Measurements from ENCODE around the gene CACTIN.
"Not testable (repeated sequence)": the region's sequence is repeated elsewhere in the genome, so short reads cannot be mapped to it uniquely, and the experiment has no call there.

The CACTIN gene

GRCh38 chr19:3645726-3646125, 19.1 kb upstream of the CACTIN start:
- DNase-seq, result no peak

DNA sequence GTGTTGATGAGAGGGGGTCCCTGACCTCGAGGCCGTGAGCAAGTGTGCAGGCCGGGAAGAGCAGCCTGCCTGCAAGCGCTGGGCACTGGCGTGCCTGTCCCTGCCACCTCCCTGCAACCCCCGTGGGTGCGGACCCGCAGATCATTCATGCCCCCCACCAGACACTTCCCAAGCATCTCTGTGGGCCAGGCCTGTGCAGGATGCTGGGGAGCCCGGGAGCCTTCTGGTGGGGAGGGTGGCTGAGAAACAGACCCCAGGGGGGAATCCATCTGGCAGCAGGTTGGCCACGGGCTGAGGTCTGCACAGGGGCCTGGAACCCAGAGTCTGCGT, 18.4 kb upstream of the CACTIN start:
- DNase-seq, result no peak

DNA sequence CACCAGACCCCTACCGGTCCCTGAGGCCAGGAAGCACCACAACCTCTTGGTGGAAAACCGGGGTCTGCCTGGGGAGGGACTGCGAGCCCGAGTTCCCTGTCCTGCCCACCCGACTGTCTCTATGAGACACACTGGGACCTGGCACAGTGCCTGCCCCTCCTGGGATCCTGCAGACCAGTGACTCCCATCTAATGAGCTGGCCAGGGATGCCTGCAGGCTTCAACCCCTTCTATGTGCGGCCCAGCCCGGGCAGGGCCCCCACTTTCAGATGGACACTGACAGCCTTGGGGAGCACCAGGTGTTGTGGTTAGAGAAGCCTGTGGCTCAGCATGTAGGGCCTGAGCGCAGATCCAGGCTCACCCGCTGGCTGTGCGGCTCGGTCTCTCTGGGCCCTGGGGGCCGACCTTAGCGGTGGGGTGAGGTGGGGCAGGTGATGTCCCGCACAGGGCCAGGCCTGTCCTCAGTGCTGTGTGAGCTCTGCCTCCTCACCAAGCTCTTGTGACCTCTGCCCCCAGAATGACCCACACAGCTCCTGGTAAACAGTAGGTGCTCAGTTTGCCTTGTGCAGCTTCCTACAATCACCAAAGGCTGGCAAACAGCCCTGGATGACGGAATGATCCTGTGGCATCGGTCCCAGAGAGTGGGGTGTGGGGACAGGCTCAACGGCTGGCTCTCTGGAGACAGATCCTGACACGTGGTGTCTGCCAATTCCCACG, 17.9 kb upstream of the CACTIN start:
- DNase-seq, result no peak

GRCh38 chr19:3643674-3644313, 17.2 kb upstream of the CACTIN start:
- no peak for DNase-seq

DNA sequence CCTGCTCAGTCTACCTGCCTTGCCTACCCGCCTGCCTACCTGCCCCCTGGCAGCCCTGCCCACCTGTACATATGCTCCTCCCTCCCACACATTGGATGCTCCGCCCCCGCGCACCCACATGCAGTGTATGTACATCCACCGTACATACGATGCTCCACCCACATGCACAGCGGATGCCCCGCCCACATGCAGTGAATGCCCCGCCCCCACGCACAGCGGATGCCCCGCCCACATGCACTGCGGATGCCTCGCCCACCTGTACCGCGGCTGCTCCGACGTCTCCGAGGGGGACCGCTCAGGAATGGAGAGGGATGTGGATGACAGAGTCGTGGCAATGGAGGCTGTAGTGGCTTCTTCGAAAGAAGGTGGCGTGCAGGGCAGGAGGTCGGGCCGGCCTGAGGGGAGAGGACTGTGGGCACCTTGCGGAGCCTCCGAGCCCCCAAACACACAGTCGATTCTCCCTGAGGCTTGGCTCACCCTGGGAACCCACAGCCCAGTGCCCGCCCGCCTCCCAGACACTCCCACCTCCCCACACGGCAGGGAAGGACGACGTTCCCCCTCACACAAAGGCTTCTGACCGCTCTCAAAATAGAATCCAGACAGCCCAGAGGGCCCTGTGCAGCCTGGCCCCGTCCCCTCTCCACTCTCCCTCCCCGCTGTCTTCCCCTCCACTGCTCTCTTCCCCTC, 16.5 kb upstream of the CACTIN start:
- DNase-seq, result no peak

- DNase-seq, result no peak
Measured at GRCh38 chr19:3642296-3642695, 15.7 kb upstream of the CACTIN start.

DNA sequence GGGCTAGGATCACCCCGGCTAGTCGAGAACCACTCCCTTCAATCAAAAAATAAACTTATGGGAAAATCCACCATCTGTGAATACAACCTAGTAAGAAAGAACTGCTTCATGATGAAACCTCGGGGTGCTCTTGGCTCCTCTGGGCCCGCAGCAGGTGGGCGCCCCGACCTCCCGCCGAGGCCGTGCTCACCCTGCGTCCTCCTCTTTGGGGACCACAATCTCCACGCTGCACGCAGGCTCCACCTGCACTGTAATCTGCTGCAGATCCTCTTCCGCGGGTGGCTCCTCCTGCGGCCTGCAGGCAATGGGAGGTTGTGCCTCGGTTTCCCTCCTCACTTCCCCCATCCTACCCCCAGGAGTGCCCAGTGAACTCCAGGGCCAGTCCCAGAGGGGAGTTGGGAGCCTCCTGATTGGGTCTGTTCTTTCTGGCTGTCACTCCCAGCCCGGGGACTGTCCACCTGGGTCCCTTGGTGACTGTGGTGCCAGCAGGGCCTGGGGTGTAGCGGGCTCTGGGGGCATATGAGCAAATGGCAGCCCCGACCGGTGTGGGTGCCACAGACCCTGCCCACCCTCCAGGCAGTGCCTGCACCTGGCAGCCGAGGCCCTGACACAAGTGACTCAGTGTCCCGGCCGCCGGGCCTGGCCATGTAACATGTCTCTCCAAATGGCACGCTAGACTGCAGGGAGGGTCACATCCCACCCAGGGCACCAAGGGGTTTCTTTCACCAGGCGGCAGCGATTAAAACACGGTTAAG, 15.1 kb upstream of the CACTIN start:
- DNase-seq, result no peak

GRCh38 chr19:3639479-3639878, 12.9 kb upstream of the CACTIN start:
- no peak for DNase-seq

DNA sequence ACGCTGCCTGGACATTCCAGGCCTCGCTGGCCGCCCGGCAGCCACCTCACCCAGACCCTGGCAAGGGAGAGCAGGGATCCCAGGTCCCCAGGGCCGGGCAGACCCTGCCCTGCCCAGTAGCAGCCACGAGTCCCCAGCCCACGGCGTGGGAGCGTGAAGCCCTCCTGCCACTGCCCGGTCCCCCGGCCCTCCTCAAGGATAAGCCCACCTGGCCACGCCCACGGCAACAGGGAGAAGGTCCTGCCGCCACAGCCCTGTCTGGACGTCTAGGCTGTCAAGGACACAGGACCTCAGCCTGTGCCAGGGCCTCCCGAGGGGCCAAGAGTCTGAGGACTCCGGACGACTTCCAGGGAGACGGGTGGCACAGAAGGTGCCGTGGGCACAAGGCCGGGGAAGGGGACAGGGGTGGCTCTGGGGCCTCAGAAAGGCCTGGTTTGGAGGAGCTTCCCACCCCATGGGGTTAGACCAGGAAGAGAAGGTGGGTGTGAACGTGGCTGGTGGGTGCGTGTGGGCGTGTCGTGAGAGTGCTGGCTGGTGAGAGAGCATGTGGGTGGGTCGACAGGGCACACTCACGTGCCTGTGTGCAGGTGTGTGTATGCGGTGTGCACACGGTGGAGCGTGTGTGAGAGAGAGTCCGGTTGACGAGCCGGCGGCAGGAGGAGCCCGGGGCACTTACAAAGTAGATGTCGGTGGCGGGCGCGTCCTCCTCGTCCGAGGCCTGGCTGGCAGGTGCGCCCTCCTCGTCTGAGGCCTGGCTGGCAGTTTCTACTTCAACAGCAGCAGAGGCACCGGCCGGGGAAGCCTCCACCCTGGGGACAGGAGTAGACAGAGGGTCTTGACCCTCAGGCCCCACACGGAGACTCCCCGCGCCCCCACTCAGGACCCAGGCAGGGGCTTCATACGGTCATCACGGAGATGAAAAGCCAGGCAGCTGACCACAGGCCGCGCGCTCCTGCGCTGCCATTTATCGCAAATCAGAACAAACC, 11.9 kb upstream of the CACTIN start:
- DNase-seq, result no peak

- DNase-seq, result no peak
Measured at GRCh38 chr19:3637621-3638020, 11.0 kb upstream of the CACTIN start.

DNA sequence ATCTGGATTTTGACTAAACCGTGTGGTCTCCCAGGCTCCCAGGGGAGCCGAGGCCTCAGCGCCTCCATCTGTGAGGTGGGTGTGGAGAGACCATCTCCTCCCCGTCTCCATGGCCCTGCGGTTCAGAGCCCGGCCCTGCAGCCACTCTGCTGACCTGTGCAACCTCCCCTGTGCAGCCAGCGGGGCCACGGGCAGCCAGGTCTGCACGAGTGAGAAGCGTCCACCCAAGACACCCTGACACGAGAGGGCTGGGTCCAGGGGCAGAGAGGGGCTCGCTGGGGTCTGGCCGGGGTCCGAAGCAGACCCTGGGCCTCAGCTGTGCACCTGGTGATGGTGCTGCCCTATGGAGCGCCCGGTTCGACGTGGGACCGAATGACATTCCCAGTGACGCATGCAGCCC, 10.4 kb upstream of the CACTIN start:
- no peak for DNase-seq

- DNase-seq, result no peak
Measured at GRCh38 chr19:3636506-3636905, 9.9 kb upstream of the CACTIN start.

GRCh38 chr19:3634496-3635045, 8.0 kb upstream of the CACTIN start:
- DNase-seq, result no peak

GRCh38 chr19:3633559-3633988, 7.0 kb upstream of the CACTIN start:
- no peak for DNase-seq

DNA sequence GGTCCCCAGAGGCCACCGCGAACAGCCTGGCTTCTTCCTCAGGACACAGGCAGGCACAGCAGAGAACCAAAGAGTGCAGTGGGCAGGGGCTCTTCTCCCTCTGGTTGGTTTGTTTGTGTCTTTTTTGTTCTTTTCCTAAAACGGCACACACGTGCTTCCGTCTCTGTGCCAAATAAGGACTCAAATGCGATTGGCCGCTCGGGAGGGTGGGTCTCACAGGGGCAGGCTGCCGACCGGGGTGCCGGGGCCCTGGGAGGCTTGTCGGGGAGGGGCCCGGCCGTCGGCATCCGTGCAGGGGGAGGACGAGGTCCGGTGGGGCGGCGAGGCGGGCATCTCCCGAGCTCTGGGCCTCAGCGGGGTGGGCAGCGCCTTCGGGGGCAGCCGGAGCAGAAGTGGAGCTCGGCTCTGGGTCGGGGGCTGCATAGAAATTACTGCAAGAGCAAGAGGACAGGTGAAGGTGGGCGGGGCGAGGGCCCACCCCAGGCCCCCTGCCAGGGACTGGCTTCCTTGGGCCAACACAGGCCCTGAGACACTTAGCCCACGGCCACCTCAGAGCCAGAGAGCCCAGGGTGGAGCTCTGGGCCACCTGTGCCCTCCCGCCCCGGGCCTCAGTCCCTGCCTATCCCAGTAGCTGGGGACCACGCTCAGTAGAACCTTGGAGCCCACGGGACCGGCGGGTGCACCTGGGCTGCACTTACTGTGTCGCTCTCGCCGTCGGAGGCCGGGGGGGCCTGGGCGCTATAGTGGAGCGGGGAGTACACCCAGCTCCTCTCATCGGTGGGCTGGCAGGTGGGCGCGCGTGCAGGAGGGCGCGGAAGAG, 6.4 kb upstream of the CACTIN start:
- no peak for DNase-seq

DNA sequence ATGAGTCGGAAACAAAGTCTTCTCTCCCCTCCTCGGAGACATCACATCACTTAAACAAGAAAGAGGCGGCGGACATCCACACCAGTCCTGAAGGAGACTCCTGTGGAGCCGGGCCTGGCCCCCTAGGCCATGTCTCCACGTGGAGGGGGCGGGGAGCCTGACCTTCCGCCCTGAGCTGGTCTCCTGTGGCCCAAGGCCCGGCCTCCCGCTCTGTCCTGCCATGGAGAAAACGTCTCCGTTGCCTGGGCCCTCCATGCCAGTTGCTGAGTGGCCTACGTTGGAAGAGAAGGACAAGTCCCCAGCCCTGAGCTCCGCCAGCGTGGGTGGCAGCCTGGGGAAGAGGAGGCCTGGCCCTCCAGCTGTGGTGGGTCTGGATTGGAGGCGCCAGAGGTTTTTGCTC, 5.5 kb upstream of the CACTIN start:
- no peak for DNase-seq

- DNase-seq, result no peak
Measured at GRCh38 chr19:3631053-3631861, 4.7 kb upstream of the CACTIN start.

DNA sequence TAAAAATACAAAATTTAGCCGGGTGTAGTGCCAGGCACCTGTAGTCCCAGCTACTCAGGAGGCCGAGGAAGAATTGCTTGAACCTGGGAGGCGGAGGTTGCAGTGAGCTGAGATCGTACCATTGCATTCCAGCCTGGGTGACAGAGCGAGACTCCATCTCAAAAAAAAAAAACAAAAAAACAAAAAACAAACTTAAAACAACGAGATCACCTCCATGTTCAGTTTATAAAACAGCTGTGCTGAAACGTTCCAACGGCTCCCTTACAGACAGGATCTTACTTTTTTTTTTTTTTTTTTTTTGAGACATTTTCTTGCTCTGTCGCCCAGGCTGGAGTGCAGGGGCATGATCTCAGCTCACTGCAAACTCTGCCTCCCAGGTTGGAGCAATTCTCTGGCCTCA, 2.2 kb upstream of the CACTIN start:
- not testable (repeated sequence) for DNase-seq

GRCh38 chr19:3627351-3627723, 747 bp upstream of the CACTIN start:
- no peak for DNase-seq

DNA sequence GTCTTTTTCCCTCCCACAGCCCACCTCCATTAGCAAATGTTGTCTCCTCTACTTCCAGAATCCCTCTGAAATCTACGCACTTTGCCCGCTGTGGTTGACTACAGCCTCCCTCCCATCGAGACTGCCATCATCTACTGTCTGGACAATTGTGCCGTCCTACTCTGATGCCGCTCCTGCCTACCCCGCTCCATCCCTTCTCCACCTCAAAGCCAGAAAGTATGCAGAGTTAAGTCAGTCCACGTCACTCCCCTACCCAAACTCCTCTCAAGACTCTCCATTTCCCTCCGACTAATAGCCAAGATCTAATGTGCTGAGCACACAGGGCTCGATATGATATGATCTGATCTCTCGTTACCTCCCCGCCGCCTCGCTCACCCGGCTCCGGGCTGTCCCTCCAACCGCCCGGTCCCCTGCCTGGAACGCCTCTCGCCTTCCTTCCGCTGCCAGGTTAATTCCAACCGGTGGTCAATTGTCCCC, 556 bp downstream of the CACTIN start:
- no peak for DNase-seq

Data from left hindlimb (tissue), 1 donor.